ENCODE measurements around the gene TOMM20.
"Not testable (repeated sequence)": the region's sequence is repeated elsewhere in the genome, so short reads cannot be mapped to it uniquely, and the experiment has no call there.

The TOMM20 gene

GRCh38 chr1:235093013-235093695 lies 35.5 kb downstream of the TOMM20 start (continued):
- no peak for TF ChIP-seq WT1 (tag by site-specific recombination; IDR thresholded peaks at IDR 0.05)
- TF ChIP-seq ZNF24 (tag by site-specific recombination; IDR thresholded peaks at IDR 0.05): no peak
- TF ChIP-seq PATZ1 (tag by site-specific recombination; IDR thresholded peaks at IDR 0.05): 0 out of 2 replicates have a peak, but pooled peaks have one; percentile 19
- no peak for TF ChIP-seq ZNF658 (tag by site-specific recombination; IDR thresholded peaks at IDR 0.05)
- TF ChIP-seq ZNF654 (tag by site-specific recombination; IDR thresholded peaks at IDR 0.05; ENCODE audit: low read depth): 0 out of 2 replicates have a peak, but pooled peaks have one; percentile 2
- TF ChIP-seq ZNF148 (tag by site-specific recombination; IDR thresholded peaks at IDR 0.05; ENCODE audit: borderline replicate concordance): no peak
- TF ChIP-seq ZNF843 (tag by site-specific recombination; IDR thresholded peaks at IDR 0.05): no peak
- TF ChIP-seq ZNF670 (tag by site-specific recombination; IDR thresholded peaks at IDR 0.05; ENCODE audit: low read depth): no peak
- TF ChIP-seq ZBTB48 (tag by site-specific recombination; IDR thresholded peaks at IDR 0.05): 0 out of 2 replicates have a peak, but pooled peaks have one; percentile 63
- TF ChIP-seq ZNF398 (tag by site-specific recombination; IDR thresholded peaks at IDR 0.05): no peak
- TF ChIP-seq ZNF239 (tag by site-specific recombination; IDR thresholded peaks at IDR 0.05): 0 out of 2 replicates have a peak, but pooled peaks have one; percentile 13

- CTCF ChIA-PET: interaction anchor here (0.6 to 1.8 kb wide), 6 partner anchors 9 to 904 kb away, joined by 3 to 16 read pairs (median 4); no protein-coding TSS in a partner anchor
- H3K36me3 ChIP-seq (ENCODE audit: control insufficient read depth in 2 of 2, insufficient read depth in 1 of 2, low read length in 2 of 2); H3K4me1 ChIP-seq (ENCODE audit: control insufficient read depth, insufficient read depth, low read length); H3K4me3 ChIP-seq (ENCODE audit: low read depth, low read length); H3K9me3 ChIP-seq (ENCODE audit: control insufficient read depth, insufficient read depth, low read depth, low read length); POLR2A ChIA-PET; H3K27ac ChIP-seq (ENCODE audit: extremely low read depth, low read depth, low read length): not testable (repeated sequence)
Observed at GRCh38 chr1:235092415-235092814, 36.2 kb downstream of the TOMM20 start.

GRCh38 chr1:235092045-235092406 lies 36.6 kb downstream of the TOMM20 start:
- H3K4me1 ChIP-seq (ENCODE audit: control insufficient read depth, insufficient read depth, low read length); H3K9me3 ChIP-seq (ENCODE audit: control insufficient read depth, insufficient read depth, low read depth, low read length); H3K4me3 ChIP-seq (ENCODE audit: low read depth, low read length); H3K36me3 ChIP-seq (ENCODE audit: control insufficient read depth in 2 of 2, insufficient read depth in 1 of 2, low read length in 2 of 2); H3K27ac ChIP-seq (ENCODE audit: extremely low read depth, low read depth, low read length); POLR2A ChIA-PET: not testable (repeated sequence)
- CTCF ChIA-PET: interaction anchor here (0.6 to 1.2 kb wide), 5 partner anchors 9 to 767 kb away, joined by 3 to 16 read pairs (median 3); no protein-coding TSS in a partner anchor
